Liver (tissue), 3 donors: ENCODE data around the gene SPEG.

ENCODE experiments used
- EGR1 ChIP-seq, 2 donors: IDR thresholded peaks; 2 replicates each; pipeline ENCODE4 v1.6.1; 2016 to 2018; ENCODE audit warnings: antibody characterized with exemption in 2 of 2, low read depth in 2 of 2
- FOXA1 ChIP-seq: IDR thresholded peaks from 2 replicates; pipeline ENCODE4 v1.6.1; 2016; ENCODE audit warnings: antibody characterized with exemption
- JUND ChIP-seq, 2 donors: IDR thresholded peaks; 2 replicates each; pipeline ENCODE4 v1.6.1; 2016; ENCODE audit warnings: antibody characterized with exemption in 2 of 2
- SP1 ChIP-seq: IDR thresholded peaks from 2 replicates; pipeline ENCODE4 v1.6.1; 2018; ENCODE audit warnings: antibody characterized with exemption, mild to moderate bottlenecking
- TAF1 ChIP-seq: conservative IDR thresholded peaks from 2 replicates; pipeline ENCODE4 v1.6.1; 2016; ENCODE audit warnings: antibody characterized with exemption, mild to moderate bottlenecking
- YY1 ChIP-seq: IDR thresholded peaks from 2 replicates; pipeline ENCODE4 v1.6.1; 2016; ENCODE audit warnings: antibody characterized with exemption, mild to moderate bottlenecking
- TF ChIP-seq, protein P1 (sequence below): fragments of 150-350 bp; IDR thresholded peaks from 2 replicates; pipeline ENCODE4 v1.5.1; 2017; ENCODE audit warnings: improper control_type of control experiment, low read depth, low read length; ENCODE audit not compliant: missing input control
- TF ChIP-seq, protein P2 (sequence below): IDR thresholded peaks from 2 replicates; pipeline ENCODE4 v1.6.1; 2016; ENCODE audit warnings: antibody characterized with exemption, mild to moderate bottlenecking
- TF ChIP-seq, protein P3 (sequence below): IDR thresholded peaks from 2 replicates; pipeline ENCODE4 v1.6.1; 2016; ENCODE audit warnings: antibody characterized with exemption
- TF ChIP-seq, protein P4 (sequence below): IDR thresholded peaks from 2 replicates; pipeline ENCODE4 v1.6.1; 2016; ENCODE audit warnings: antibody characterized with exemption
- donor health status: healthy.
- donor health status: healthy.

DNA sequence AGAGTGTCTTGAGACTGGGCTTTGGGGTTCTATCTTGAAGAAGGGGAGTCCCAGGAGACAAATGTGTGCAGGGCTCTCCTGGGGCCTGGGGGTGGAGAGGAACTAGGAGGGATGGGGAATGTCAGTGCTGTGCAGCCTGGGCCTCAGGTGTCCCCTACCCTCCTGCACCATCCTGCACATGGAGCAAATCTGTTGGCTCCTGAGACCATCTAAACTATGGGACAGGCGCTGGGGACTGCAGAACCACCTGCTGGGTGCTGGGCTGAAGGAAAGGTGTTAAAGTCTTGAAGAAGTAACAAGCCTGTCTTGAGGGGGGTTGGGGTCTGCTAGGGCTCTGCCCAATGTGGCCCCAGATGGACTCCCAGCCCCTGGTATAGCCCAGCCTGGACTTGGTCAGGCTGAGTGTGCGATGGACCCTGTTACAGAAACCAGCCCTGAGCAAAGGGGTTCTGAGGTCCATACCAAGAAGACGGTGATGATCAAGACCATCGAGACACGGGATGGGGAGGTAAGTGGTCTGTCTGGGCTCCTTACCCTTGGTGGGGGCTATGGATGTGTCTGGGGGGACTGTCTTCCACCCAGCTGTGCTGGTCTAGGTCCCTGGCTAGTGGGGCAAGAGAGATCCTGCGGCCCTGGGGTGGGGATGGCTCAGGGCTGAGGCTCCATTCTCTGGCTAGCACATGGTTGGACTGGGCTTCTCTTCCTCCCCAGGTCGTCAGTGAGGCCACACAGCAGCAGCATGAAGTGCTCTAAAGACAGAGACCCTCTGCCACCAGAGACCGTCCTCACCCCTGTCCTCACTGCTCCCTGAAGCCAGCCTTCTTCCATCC is 9.2 kb upstream of the SPEG start:
- TF ChIP-seq EGR1 (IDR thresholded peaks at IDR 0.05; ENCODE audit: low read depth in 2 of 2) (no peak), JUND (IDR thresholded peaks at IDR 0.05) (no peak), YY1 (no peak), SP1 (no peak), FOXA1 (no peak), TAF1 (no peak)
- TF ChIP-seq, protein P1, sequence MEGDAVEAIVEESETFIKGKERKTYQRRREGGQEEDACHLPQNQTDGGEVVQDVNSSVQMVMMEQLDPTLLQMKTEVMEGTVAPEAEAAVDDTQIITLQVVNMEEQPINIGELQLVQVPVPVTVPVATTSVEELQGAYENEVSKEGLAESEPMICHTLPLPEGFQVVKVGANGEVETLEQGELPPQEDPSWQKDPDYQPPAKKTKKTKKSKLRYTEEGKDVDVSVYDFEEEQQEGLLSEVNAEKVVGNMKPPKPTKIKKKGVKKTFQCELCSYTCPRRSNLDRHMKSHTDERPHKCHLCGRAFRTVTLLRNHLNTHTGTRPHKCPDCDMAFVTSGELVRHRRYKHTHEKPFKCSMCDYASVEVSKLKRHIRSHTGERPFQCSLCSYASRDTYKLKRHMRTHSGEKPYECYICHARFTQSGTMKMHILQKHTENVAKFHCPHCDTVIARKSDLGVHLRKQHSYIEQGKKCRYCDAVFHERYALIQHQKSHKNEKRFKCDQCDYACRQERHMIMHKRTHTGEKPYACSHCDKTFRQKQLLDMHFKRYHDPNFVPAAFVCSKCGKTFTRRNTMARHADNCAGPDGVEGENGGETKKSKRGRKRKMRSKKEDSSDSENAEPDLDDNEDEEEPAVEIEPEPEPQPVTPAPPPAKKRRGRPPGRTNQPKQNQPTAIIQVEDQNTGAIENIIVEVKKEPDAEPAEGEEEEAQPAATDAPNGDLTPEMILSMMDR, result no peak
- TF ChIP-seq, protein P2, sequence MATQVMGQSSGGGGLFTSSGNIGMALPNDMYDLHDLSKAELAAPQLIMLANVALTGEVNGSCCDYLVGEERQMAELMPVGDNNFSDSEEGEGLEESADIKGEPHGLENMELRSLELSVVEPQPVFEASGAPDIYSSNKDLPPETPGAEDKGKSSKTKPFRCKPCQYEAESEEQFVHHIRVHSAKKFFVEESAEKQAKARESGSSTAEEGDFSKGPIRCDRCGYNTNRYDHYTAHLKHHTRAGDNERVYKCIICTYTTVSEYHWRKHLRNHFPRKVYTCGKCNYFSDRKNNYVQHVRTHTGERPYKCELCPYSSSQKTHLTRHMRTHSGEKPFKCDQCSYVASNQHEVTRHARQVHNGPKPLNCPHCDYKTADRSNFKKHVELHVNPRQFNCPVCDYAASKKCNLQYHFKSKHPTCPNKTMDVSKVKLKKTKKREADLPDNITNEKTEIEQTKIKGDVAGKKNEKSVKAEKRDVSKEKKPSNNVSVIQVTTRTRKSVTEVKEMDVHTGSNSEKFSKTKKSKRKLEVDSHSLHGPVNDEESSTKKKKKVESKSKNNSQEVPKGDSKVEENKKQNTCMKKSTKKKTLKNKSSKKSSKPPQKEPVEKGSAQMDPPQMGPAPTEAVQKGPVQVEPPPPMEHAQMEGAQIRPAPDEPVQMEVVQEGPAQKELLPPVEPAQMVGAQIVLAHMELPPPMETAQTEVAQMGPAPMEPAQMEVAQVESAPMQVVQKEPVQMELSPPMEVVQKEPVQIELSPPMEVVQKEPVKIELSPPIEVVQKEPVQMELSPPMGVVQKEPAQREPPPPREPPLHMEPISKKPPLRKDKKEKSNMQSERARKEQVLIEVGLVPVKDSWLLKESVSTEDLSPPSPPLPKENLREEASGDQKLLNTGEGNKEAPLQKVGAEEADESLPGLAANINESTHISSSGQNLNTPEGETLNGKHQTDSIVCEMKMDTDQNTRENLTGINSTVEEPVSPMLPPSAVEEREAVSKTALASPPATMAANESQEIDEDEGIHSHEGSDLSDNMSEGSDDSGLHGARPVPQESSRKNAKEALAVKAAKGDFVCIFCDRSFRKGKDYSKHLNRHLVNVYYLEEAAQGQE, result no peak
- TF ChIP-seq, protein P3, sequence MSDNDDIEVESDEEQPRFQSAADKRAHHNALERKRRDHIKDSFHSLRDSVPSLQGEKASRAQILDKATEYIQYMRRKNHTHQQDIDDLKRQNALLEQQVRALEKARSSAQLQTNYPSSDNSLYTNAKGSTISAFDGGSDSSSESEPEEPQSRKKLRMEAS, result no peak
- TF ChIP-seq, protein P4, sequence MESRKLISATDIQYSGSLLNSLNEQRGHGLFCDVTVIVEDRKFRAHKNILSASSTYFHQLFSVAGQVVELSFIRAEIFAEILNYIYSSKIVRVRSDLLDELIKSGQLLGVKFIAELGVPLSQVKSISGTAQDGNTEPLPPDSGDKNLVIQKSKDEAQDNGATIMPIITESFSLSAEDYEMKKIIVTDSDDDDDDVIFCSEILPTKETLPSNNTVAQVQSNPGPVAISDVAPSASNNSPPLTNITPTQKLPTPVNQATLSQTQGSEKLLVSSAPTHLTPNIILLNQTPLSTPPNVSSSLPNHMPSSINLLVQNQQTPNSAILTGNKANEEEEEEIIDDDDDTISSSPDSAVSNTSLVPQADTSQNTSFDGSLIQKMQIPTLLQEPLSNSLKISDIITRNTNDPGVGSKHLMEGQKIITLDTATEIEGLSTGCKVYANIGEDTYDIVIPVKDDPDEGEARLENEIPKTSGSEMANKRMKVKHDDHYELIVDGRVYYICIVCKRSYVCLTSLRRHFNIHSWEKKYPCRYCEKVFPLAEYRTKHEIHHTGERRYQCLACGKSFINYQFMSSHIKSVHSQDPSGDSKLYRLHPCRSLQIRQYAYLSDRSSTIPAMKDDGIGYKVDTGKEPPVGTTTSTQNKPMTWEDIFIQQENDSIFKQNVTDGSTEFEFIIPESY, result no peak
